ENCODE results near the gene TMIGD1. TPM values are rescaled to one million over a fixed set of nuclear protein-coding genes. Genes with fewer than 3 reads are reported as not detected.

Gene TMIGD1
- total RNA-seq, 1 experiment from 2014 or later = not detected

- H4K20me1 ChIP-seq (ENCODE audit: insufficient read depth) = no peaks in the 10 kb centered on the region
- no peak overlapping the region for H3K9ac ChIP-seq (ENCODE audit: low read length)
- no peak for TF ChIP-seq REST (IDR thresholded peaks at IDR 0.05; ENCODE audit: low read depth)
- no peak for TF ChIP-seq POLR2AphosphoS5 (IDR thresholded peaks at IDR 0.05; ENCODE audit: low read depth, low read length)
- TF ChIP-seq ZFX (IDR thresholded peaks at IDR 0.05) = no peak
- TF ChIP-seq ELF1 (IDR thresholded peaks at IDR 0.05; ENCODE audit: borderline replicate concordance, low read depth) = no peak
- no peak for TF ChIP-seq YY1 (IDR thresholded peaks at IDR 0.05; ENCODE audit: extremely low read depth, insufficient replicate concordance, low read depth, low read length)
- no peak for TF ChIP-seq EZH2phosphoT487 (IDR thresholded peaks at IDR 0.05; ENCODE audit: borderline replicate concordance)
- no peak for TF ChIP-seq SP1 (IDR thresholded peaks at IDR 0.05; ENCODE audit: low read depth)
- TF ChIP-seq SIN3A (IDR thresholded peaks at IDR 0.05; ENCODE audit: low read depth) = no peak
- TF ChIP-seq EZH2 (IDR thresholded peaks at IDR 0.05) = no peak
- TF ChIP-seq, protein P1, sequence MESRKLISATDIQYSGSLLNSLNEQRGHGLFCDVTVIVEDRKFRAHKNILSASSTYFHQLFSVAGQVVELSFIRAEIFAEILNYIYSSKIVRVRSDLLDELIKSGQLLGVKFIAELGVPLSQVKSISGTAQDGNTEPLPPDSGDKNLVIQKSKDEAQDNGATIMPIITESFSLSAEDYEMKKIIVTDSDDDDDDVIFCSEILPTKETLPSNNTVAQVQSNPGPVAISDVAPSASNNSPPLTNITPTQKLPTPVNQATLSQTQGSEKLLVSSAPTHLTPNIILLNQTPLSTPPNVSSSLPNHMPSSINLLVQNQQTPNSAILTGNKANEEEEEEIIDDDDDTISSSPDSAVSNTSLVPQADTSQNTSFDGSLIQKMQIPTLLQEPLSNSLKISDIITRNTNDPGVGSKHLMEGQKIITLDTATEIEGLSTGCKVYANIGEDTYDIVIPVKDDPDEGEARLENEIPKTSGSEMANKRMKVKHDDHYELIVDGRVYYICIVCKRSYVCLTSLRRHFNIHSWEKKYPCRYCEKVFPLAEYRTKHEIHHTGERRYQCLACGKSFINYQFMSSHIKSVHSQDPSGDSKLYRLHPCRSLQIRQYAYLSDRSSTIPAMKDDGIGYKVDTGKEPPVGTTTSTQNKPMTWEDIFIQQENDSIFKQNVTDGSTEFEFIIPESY (IDR thresholded peaks at IDR 0.05; ENCODE audit: extremely low read depth, insufficient replicate concordance, low read length) = no peak
- no peak for TF ChIP-seq TCF7L2 (IDR thresholded peaks at IDR 0.05; ENCODE audit: borderline replicate concordance, extremely low read depth, insufficient read depth, insufficient read length)
- no peak for TF ChIP-seq RAD21 (IDR thresholded peaks at IDR 0.05; ENCODE audit: low read depth)
- TF ChIP-seq CTCF (IDR thresholded peaks at IDR 0.05 in 2 of 3, conservative IDR thresholded peaks at IDR 0.05 in 1 of 3; ENCODE audit: borderline replicate concordance in 1 of 3, insufficient read depth in 1 of 3, low read depth in 2 of 3, low read length in 2 of 3) = no peak
- no peak for TF ChIP-seq SRF (IDR thresholded peaks at IDR 0.05; ENCODE audit: low read depth)
- H3K36me3 ChIP-seq (ENCODE audit: control insufficient read depth in 1 of 2, insufficient read depth in 2 of 2, low read length in 2 of 2) = no peaks in the 10 kb centered on the region
- ChIA-PET POLR2A (interaction anchor here (0.6 to 1.2 kb wide), 2 partner anchors 234 to 1132 kb away, joined by 3 read pairs; no protein-coding TSS in a partner anchor), CTCF (interaction anchor here (0.6 to 2.4 kb wide), 7 partner anchors 11 to 720 kb away, joined by 3 to 9 read pairs (median 3); no protein-coding TSS in a partner anchor), RAD21 (ENCODE audit: low non-redundant PET in 1 of 2, low total read pairs in 2 of 2, uncharacterized antibody in 2 of 2, unreplicated experiment in 2 of 2) (interaction anchor here (0.6 to 1.3 kb wide), 3 partner anchors 235 to 633 kb away, joined by 3 to 4 read pairs (median 4); no protein-coding TSS in a partner anchor)
- no TSS peak for BruUV-seq (replicated peaks)
- peaks cover 8 to 20% of the 10 kb centered on the region in 2 experiments; a peak in 3 of 4 replicates for H3K4me1 ChIP-seq (ENCODE audit: control insufficient read depth in 1 of 2, insufficient read depth in 2 of 2, low read length in 2 of 2)
- H3K27me3 ChIP-seq (ENCODE audit: insufficient read depth, low read length) = no peaks in the 10 kb centered on the region
- H3K4me3 ChIP-seq (replicated peaks in 1 of 2; ENCODE audit: low read depth in 1 of 2, low read length in 2 of 2) = no peak overlapping the region
- no peak overlapping the region for H3K4me2 ChIP-seq (ENCODE audit: low read length)
- DNase-seq (ENCODE audit: low read depth, low spot score) = no peak
- intact Hi-C loops (cut with micrococcal nuclease) = no loop called here
- H3K9me2 ChIP-seq (ENCODE audit: insufficient read depth) = no peaks in the 10 kb centered on the region
- ATAC-seq = no peak
- no peaks in the 10 kb centered on the region for H3K79me2 ChIP-seq (ENCODE audit: insufficient read depth, low read length)
- no peak overlapping the region for H2AFZ ChIP-seq (ENCODE audit: low read depth, low read length, poor library complexity, severe bottlenecking)
- no peak overlapping the region for H3K27ac ChIP-seq (ENCODE audit: low read depth, low read length)
- no peaks in the 10 kb centered on the region for H3K9me3 ChIP-seq (ENCODE audit: control insufficient read depth in 1 of 2, insufficient read depth in 1 of 2, low read depth in 1 of 2, low read length in 2 of 2)
These were observed 5.2 kb upstream of the TMIGD1 start for GRCh38 chr17:30339086-30339485.
